ENCODE results near the gene AHCYL2.
"Not testable (repeated sequence)": the region's sequence is repeated elsewhere in the genome, so short reads cannot be mapped to it uniquely, and the experiment has no call there.

The AHCYL2 gene

DNA sequence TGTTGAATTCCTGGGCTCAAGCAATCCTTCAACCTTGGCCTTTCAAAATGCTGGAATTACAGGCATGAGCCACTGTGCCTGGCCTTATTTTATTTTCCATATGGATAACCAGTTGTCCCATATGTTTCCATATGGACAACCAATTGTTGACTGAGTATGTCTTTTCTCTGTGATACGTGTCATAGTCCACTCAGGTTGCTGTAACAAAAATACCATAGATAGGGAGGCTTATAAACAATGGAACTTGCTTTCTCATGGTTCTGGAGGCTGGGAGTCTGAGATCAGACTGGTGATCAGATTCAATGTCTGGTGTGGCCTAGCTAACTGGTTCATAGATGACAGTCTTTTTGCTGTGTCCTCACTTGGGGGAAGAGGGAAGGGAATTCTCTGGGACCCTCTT, 19.4 kb downstream of the AHCYL2 start:
- DNase-seq (ENCODE audit: low read depth in 2 of 2) = no peak

DNA sequence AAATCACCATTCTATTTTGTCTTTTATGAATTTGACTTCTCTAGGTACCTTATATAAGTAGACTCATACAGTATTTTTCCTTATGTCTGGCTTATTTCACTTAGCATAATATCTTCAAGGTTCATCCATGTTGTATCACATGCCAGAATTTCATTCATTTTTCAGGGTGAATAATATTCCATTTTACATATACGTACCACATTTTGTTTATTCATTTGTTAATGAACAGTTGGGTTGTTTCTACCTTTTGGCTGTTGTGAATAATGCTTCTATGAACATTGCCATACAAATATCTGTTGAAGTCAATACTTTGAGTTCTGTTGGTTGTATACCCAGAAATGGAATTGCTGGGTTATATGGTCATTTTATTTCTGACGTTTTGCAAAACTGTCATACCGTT, 20.7 kb downstream of the AHCYL2 start:
- DNase-seq (ENCODE audit: low read depth in 2 of 2) = no peak

DNA sequence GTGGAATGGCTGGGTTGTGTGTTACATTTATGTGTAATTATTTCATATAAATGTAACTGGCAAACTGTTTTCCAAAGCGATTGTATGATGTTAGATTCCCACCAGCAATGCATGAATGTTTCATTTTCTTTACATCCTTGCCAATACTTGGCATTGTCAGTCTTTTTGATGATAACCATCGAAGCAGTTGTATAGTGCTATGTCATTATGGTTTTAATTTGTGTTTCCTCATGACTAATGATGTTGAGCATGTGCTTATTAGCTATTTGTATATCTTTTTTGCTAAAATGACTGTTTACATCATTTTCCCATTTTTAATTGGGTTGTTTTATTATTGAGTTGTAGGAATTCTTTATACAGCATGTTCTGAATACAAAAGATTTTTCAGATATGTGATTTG, 22.3 kb downstream of the AHCYL2 start:
- DNase-seq (ENCODE audit: low read depth in 2 of 2) = no peak

DNA sequence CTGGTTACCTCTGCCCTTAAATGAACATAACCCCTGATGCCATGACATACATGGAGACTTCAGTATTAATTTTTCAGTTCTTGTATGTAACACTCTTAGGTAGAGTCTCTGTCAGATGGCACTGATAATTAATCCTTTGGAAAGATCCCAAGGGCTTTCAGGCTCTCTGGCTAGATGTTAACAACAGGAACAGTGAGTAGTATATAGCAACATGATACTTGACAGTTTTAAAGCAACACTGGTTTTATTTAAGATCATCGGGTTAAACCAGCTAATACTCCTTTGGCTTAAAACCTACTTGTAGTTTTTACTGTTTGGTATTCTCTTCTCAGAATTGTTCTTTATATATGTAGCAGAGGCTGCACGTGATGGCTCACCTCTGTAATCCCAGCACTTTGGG, 27.3 kb downstream of the AHCYL2 start:
- no peak for DNase-seq (ENCODE audit: low read depth in 2 of 2)

DNA sequence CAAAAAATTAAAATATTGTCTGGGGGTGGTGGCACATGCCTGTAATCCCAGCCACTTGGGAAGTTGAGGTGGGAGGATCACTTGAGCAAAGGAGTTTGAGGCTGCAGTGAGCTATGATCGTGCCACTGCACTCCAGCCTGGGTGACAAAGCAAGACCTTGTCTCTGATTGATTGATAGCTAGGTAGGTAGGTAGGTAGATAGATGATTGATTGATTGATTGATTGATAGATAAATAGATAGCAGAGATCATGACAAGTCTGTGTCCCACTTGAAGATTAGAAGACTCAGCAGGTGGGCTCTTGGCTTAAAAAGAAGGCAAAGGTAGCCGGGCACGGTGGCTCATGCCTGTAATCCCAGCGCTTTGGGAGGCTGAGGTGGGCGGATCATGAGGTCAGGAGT, 27.8 kb downstream of the AHCYL2 start:
- not testable (repeated sequence) for DNase-seq (ENCODE audit: low read depth in 2 of 2)

DNA sequence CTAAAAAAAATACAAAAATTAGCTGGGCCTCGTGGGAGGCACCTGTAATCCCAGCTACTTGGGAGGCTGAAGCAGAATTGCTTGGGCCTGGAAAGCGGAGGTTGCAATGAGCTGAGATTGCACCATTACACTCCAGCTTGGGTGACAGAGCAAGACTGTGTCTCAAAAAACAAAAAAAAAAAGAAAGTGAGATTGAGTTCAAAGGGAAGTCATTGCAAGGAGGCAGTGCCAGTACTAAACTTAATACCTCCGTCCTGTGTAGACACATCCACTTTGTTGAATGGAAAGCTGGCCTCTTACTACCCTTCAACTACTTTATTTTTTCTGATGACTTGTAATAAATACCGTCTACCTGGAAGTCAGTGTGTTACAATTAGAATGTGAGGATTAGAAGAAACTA, 31.0 kb downstream of the AHCYL2 start:
- no peak for DNase-seq (ENCODE audit: low read depth in 2 of 2)

DNA sequence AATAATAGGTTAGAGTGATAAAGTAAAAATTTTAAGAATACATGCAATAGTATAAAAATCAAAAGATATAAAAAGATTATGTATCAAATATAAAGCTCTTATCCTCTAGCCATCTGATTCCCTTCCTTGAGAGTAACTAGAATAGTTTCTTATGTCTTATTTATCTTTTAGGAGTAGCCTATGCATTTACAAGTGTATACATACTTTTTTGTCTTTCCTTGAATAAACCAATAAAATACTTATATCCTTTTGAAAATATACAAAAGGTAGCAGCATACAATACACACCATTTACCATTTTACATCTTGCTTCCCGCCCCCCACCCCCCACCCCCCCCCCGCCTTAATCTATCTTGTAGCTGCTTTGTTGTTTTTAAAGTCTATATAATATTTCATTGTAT, 31.4 kb downstream of the AHCYL2 start:
- DNase-seq (ENCODE audit: low read depth in 2 of 2) = no peak

DNA sequence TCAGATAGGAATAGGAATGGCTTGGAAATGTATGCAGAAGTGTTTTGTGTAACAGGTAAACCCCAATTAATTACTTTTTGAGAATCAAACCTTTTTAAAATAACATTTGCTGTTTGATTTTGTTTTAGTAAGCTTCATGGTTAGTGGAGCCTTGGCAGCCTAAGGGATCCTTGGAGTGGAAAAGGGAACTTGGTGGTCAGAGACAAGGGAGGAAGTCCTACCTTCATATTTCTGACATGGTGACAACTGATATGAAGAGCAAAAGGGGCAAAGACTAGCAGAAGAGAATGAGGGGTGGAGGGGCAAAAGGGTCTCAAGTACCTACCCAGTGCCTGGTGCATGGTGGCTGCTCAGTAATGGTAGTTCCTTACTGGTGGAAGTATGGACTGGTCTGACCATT, 32.3 kb downstream of the AHCYL2 start:
- DNase-seq (ENCODE audit: low read depth in 2 of 2) = no peak

DNA sequence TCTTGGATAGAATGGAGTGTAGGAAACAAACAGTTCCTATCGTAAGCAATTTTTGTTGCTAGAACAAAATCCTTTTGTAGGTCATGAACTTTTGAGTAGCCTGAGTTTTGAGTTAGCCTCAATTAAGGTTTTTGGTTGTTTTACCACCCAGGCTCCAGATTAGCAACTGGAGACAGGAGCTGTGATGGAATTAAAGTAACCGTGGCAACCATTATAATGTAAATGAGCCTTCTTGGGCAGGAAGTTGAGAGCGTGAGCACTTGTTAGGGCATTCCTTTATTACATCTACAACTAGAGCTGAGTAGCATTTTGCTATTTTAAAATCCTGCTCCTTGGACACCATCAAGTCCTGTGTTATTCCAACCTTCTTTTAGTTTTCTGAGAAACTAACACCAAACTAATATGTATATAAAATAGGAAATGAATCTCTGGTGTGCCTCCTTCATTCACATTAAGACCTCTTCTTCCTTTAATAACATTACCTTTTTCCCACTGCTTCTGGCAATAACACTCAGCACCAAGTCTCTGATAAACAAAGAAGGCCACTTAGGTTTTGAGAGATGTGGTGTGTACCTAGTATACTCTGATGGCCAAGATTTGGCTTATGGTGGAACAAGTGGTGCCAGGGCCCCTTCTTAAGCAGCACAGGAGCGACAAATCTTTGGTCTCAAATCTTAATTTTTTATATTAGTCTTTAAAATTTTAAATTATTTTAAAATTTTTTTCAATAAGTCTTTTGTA, 34.0 kb downstream of the AHCYL2 start:
- no peak for DNase-seq (ENCODE audit: low read depth in 2 of 2)

DNA sequence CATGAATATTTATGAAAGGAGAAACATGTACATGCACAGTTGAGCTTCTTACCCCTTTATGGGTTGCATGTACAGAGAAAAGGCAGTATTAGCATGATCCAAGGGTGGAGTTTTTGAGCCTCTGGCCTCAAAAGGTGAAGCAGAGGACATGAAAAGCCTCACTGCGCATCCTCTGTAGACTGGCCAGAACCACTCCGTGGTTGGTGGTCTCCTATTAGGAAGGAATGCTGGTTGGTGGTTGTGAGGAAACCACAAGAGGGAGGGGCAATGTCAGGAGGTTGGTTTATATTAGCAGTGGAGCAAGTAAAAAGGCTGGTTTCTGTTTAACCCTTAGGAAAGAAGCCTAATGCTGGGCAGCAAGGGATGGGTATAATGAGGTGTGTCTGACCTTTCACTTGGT, 37.5 kb downstream of the AHCYL2 start:
- no peak for DNase-seq (ENCODE audit: low read depth in 2 of 2)

DNA sequence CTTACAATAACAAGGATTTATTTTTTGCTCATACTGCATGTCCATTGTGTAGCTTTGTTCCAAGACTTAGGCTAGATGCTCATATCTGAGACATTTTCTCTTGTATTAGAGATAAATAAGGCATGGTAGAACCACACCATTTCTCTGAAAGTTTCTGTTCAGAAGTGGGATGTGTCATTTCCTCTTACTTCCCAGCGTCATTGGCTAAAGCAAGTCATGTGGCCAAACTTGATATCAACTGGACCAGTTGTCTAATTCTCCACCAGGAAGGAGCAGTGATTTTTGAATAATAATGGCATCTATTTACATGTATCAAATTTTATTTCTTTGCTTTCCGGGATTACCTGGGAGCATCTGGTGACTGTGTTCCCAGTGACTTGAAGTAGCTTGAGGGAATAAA, 38.3 kb downstream of the AHCYL2 start:
- DNase-seq (ENCODE audit: low read depth in 2 of 2) = no peak

DNA sequence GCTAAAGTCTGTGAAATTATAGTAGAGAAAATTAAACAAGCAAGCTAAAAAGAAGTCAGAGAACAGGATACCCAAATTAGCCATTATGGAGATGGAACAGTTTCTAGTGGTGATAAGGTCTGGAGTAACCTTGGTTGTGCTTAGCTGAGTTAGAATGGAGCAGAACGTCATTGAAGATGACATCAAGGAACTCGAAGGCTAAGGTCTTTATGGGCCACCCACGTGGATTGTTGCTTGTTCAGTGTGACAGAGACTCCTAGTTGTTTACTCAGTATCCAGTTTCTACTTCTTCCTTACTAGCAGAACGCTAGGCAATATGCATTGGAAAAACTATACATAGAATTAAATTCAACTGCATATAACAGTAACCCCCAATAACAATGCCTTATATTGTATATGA, 39.7 kb downstream of the AHCYL2 start:
- no peak for DNase-seq (ENCODE audit: low read depth in 2 of 2)

DNA sequence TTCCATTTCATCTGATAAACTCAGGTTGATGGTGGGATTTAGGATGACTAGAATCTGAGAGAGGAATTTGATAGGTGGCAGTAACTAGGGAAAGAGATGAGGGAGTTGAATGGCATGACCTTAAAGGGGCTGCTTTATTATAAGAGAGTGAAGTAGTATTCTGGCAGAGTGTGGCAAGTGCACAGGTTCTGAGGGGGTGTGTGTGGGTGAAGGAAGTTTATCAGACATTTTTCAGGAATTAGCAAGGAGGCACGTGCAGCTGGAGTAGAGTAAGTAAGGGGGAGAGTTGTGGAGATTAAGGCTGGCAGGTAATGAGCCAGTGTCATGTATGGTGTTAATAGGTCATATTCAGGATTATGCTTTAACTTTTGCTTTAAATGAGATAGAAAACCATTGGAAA, 40.5 kb downstream of the AHCYL2 start:
- DNase-seq (ENCODE audit: low read depth in 2 of 2) = no peak

DNA sequence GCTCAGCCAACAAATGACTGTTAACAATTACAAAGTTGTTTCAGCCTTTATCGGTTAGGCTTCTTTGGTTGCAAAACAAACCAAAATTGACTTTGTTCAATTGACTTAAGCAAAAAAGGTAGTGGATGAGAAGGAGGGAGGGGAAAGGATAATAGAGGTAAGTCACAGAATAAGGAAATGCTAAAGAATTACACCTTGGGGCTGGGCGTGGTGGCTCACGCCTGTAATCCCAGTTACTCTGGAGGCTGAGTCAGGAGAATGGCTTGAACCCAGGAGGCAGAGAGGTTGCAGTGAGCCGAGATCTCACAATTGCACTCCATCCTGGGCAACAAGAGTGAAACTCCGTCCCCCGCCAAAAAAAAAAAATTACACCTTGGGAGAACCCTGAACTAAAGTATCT, 41.4 kb downstream of the AHCYL2 start:
- DNase-seq (ENCODE audit: low read depth in 2 of 2) = no peak

DNA sequence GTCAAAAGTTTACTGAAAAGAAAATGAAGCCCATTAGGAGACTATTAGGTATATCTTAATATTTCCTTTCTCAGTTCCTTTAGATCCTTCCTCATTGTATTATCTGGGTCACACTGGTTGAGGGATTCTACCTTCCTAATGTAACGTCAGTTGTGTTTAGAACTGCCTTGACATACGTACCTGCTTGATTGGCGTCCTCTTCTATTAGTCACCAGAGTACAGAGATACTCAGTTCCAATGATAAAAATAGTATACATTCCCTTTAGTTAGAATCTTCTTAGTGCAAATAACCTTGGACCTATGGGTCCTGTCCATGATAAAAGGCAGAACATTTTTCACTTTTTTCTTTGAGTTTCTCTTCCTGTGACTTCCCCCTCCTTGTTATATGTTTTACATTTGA, 45.2 kb downstream of the AHCYL2 start:
- DNase-seq (ENCODE audit: low read depth in 2 of 2) = no peak

DNA sequence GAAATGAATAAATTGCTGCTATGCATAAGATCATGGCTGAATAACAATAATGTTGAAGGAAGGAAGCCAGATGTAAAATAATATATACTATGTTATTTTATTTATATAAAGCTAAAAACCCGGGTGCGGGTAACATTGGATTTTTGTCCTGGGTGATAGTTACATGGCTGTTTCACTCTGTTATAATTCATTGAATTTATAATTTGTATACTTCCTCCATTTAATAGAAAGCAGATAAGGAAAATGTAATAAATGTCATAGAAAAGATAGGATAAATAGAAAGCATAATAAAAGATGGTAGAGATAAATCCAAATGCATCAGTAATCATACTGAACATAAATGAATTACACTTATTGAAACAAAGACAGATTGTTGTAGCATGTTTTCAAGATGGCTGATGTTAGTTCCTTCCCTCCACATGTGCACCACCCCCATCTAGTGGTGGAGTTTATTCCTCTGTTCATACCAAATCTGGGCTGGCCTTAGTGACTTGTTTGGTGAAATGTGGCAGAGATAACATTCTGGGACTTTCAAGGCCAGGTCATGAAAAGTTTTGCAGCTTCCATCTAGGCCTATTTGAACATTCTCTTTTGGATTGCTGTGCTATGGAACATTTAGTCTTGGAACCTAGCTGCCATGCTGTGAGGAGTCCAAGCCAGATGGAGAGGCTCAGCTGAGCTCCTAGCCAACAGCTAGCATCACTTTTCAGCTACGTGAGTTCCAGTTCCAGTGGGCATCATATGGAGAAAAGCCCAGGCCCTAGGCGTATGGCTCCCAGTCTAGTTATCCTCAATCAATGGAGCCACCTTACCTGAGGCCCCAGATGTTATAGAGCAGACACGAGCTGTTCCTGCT, 46.9 kb downstream of the AHCYL2 start:
- DNase-seq (ENCODE audit: low read depth in 2 of 2) = peak; percentile 20 to 50

DNA sequence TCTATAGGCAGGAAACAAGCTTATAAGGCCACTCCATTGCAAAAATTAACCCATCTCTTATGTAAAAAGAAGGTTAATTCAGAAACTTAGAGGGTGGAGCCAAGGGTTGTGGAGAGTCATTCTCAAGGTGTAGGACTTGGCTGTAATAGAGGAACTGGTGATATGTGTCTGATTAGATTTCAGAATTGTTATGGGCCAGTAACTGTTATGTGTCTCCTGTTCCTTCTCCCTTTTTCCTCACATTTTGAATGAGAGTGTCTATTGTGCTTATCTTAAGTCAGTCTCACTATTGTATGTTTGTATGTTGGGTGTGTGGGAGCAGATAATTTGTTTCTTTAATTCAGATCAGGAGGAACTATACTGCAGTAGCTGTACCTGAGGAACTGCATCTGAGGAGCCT, 49.1 kb downstream of the AHCYL2 start:
- no peak for DNase-seq (ENCODE audit: low read depth in 2 of 2)

DNA sequence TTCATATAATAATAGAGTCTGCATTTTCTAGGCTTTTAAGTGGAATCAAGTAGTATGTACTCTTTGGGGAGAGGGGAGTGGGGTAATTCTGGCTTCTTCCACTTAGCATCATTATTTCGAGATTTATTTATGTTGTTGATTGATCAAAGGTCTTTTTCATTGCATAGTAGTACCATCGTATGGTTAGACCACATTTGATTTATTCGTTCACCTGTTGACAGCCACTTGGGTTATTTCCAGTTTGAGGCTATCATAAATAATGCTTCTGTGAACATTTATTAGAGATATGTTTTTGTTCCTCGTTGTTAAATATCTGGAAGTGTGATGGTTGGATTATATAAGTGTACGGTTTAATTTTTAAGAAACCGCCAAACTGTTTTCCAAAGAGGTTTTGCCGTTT, 52.8 kb downstream of the AHCYL2 start:
- no peak for DNase-seq (ENCODE audit: low read depth in 2 of 2)

DNA sequence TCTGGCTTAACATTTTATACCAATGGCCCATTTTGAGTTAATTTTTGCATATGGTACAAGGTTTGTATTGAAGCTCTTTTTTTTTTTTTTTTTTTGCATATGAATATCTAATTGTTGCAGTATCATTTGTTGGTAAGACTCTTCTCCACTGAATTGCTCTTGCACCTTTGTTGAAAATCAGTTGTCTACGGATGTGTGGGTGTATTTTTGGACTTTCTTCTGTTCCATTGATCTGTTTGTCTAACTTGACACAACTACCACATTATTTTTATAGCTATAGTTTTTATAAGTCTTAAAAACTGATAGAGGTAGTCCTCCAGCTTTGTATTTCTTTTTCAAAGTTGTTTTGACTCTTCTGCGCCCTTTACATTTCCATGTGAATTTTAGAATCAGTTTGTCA, 53.9 kb downstream of the AHCYL2 start:
- DNase-seq (ENCODE audit: low read depth in 2 of 2) = no peak

DNA sequence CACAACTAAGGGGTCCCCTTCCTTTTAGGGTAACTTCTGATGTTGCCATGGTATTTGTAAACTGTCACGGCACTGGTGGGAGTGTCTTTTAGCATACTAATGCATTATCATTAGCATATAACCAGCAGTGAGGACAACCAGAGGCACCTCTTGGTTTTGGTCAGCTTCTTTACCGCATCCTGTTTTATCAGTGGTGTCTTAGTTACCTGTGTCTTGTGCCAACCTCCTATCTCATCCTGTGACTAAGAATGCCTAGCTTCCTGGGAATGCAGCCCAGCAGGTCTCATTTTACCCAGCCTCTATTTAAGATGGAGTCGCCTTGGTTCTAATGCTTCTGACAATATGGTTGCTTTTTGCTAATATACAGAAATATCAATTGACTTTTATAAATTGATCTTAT, 54.9 kb downstream of the AHCYL2 start:
- no peak for DNase-seq (ENCODE audit: low read depth in 2 of 2)

DNA sequence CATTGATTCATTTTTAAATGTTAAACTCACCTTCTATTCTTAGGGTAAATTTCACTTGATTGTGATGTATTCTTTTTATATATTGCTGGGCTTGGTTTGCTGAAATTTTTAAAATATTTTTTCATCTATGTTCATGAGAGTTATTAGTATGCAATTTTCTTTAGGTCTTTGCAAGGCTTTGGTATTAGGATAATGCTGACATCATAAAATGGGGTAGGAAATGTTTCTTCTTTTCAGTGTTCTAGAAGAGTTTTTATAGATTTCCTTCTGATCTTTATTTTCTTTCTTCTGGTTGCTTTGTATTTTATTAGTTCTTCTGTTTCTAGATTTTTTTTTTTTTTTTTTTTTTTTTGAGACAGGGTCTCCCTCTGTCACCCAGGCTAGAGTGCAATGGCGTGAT, 56.3 kb downstream of the AHCYL2 start:
- DNase-seq (ENCODE audit: low read depth in 2 of 2) = no peak

DNA sequence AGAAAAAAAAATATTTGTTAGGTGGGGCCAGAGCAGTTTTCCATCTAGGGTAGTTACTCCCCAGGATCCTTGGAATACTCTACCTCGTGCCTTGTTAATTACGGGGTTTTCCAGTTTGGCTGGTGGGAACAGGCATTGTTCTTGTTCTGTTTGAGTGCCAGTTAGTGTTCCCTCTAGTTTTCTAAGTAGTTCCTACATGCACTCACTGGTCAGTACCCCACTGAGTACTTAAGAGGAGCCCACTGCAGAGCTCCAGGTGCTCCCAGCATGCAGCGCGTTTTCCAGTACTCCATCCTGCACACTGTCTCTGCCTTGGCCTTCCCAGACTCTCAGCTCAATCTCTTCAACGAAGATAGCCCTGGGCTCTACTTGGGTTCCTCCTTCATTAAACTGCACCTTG, 58.0 kb downstream of the AHCYL2 start:
- DNase-seq (ENCODE audit: low read depth in 2 of 2) = no peak

DNA sequence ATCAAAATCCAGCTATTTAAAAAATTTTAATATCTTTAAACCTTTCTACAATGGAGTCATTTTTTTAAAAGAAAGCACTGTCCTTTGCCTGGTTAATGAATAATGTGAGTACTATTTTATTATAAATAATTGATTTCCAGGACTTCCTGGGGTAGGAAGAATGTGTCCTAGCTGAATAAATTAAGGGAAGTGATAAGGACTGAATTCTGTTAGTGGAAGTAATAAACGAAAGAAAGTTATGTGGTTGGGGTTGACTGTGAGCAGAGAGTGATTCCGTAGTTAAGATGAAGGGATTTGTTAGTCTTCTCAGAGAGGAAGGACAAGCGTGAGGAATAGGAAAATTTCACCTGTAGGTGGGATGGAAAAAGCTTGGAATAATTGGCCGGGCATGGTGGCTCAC, 59.1 kb downstream of the AHCYL2 start:
- no peak for DNase-seq (ENCODE audit: low read depth in 2 of 2)
